Nephron (organoid): ENCODE measurements around the gene TSPAN15.

Source experiments
- H3K27ac Mint-ChIP-seq, 3 experiments: 2 replicates each; pipeline ENCODE4 v1.8.0; 2020; ENCODE audit warnings: mixed read lengths in 3 of 3, mild to moderate bottlenecking in 2 of 3, moderate library complexity in 1 of 3
- H3K27me3 Mint-ChIP-seq: 2 replicates; pipeline ENCODE4 v1.8.0; 2021; ENCODE audit warnings: low read depth, mild to moderate bottlenecking, moderate library complexity, mixed read lengths
- H3K36me3 Mint-ChIP-seq: 2 replicates; pipeline ENCODE4 v1.8.0; 2020; ENCODE audit warnings: low read depth, mixed read lengths
- H3K4me1 Mint-ChIP-seq: 2 replicates; pipeline ENCODE4 v1.8.0; 2020; ENCODE audit warnings: mixed read lengths
- H3K4me3 Mint-ChIP-seq, 3 experiments: 2 replicates each; pipeline ENCODE4 v1.8.0; 2020; ENCODE audit warnings: mild to moderate bottlenecking in 3 of 3, mixed read lengths in 3 of 3, moderate library complexity in 2 of 3
- H3K9me3 Mint-ChIP-seq: 2 replicates; pipeline ENCODE4 v1.8.0; 2020; ENCODE audit warnings: mixed read lengths
- TF ChIP-seq, protein P1 (sequence below), 3 experiments: fragments of 200-600 bp; sonication (generic); IDR thresholded peaks; one replicate each; pipeline ENCODE4 v1.5.0; 2021; ENCODE audit warnings: antibody characterized with exemption in 3 of 3; ENCODE audit not compliant: unreplicated experiment in 3 of 3

Gene TSPAN15

DNA sequence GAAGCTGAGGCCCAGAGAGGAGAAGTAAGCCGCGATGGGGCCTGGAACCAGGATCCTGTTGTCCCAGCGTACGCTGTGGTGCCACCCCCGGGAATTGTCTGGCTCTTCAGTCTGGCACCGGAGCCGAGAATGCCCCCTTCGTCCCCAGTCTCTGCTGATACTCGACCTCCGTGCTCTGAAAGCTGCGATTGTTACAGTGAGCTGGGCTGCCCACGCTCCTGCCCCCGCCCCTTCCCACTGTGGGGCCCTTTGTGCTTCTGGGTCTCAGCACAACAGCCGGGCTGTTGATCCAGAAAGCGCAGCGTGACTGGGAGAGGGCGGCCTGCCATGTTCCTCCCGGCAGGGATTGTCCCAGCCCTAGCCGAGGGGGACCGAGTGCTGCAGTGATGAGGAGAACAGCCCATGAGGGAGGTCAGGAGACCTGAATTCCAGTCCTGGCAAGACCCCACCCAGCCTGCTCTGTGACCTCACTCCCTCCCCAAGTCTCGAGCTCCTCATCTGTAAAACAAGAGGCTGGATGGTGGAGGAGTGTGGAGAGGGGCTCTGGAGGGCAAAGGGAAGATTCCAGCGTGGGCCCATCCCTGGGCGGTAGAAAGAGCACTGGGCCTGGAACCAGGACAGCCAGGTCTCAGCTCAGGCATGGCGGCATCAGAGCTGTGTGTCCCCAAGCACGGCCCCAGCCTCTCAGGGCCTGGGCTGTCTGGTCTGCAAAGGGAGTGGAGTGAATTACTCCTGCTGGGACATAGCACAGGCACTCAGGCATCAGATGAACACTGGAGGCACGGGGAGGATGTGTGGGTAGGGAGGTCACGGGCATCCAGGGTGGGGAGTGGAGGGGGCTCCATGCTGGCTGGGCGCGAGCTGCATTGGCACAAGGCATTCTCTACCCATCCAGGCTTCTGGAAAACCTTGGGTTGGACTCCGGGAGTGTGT is 43.6 kb downstream of the TSPAN15 start:
- Mint-ChIP-seq H3K4me1 (peaks cover 63% of the 10 kb centered on the region), H3K4me3 (peak overlapping the region in 1 of 3 experiments; percentile 46), H3K9me3 (no peaks in the 10 kb centered on the region), H3K27me3 (no peaks in the 10 kb centered on the region), H3K27ac (peak overlapping the region; percentile 37 to 83 (median 80)), H3K36me3 (no peaks in the 10 kb centered on the region)
- TF ChIP-seq, protein P1, sequence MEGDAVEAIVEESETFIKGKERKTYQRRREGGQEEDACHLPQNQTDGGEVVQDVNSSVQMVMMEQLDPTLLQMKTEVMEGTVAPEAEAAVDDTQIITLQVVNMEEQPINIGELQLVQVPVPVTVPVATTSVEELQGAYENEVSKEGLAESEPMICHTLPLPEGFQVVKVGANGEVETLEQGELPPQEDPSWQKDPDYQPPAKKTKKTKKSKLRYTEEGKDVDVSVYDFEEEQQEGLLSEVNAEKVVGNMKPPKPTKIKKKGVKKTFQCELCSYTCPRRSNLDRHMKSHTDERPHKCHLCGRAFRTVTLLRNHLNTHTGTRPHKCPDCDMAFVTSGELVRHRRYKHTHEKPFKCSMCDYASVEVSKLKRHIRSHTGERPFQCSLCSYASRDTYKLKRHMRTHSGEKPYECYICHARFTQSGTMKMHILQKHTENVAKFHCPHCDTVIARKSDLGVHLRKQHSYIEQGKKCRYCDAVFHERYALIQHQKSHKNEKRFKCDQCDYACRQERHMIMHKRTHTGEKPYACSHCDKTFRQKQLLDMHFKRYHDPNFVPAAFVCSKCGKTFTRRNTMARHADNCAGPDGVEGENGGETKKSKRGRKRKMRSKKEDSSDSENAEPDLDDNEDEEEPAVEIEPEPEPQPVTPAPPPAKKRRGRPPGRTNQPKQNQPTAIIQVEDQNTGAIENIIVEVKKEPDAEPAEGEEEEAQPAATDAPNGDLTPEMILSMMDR (IDR thresholded peaks at IDR 0.05; ENCODE audit: unreplicated experiment in 3 of 3) = no peak

DNA sequence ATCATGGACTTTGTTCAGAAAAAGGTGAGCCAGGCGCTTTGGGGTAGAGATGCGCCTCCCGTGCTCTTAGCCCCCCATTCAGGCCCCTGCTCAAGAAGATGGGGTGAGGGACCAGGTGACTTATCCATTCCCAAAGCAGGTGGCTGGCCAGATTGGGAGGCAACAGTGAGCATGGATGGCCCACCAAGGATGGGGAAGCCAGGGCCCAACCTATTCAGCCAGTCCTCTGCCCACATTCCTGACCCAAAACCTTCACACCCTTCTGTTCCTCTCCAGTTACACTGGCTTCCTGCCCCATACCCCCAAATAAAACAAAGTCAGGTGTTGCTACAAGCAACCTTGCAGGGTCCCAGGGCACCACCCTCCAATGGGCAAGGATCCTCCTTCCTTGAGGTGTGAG is 44.4 kb downstream of the TSPAN15 start:
- H3K9me3 Mint-ChIP-seq = no peaks in the 10 kb centered on the region
- H3K36me3 Mint-ChIP-seq = no peaks in the 10 kb centered on the region

DNA sequence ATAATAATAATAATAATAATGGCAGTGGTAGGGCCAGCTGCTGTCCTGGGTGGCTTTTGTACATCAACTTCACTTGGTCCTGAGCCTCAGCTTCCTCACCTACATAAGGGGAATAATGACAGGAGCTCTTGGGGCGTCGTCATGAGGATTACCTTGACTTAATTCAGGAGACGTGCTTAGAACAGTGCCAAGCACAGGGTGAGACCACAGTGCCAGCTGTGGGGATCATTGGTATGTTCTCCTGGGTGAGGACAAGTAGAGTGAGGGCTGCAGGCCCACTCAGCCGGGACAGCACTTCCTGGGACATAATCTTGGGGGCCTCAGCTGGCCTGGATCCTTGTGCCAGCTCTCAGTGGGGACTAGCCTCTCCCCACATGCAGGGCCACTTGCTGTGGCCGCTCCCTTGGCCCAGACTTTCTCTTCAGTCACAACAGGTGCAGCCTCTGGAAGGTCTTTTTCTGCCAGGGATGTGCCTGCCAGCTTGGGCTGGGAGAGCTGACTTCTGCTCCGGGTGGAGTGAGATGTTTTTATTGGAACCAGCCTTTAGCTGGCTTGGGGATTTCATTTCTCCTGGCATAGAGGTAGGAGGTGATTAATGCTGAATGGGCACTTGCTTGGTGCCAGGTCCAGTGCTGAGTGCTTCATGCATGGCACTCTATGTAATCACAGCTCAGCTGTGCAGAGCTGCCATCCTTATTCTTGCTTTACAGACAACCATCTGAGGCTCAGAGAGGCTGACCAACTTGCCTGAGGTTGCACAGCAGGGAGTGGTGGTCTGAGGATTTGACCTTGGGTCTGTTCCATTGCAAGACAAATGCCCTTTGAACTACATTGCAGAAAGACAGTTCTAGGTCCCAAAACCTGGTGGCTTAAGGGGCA is 45.3 kb downstream of the TSPAN15 start:
- peaks cover 62% of the 10 kb centered on the region for H3K4me1 Mint-ChIP-seq
- TF ChIP-seq, protein P1 (IDR thresholded peaks at IDR 0.05; ENCODE audit: unreplicated experiment in 3 of 3) = no peak
- H3K4me3 Mint-ChIP-seq = peak overlapping the region in 1 of 3 experiments; percentile 20
- no peaks in the 10 kb centered on the region for H3K36me3 Mint-ChIP-seq
- H3K9me3 Mint-ChIP-seq = no peaks in the 10 kb centered on the region
- peaks cover 3% of the 10 kb centered on the region for H3K27me3 Mint-ChIP-seq
- H3K27ac Mint-ChIP-seq = no peak overlapping the region

More for the DNA sequence above, 44.4 kb downstream of the TSPAN15 start:
- H3K4me1 Mint-ChIP-seq = peaks cover 63% of the 10 kb centered on the region
- peaks cover 3% of the 10 kb centered on the region for H3K27me3 Mint-ChIP-seq
- TF ChIP-seq, protein P1 (IDR thresholded peaks at IDR 0.05; ENCODE audit: unreplicated experiment in 3 of 3) = no peak
- H3K4me3 Mint-ChIP-seq = no peak overlapping the region
- H3K27ac Mint-ChIP-seq = peak overlapping the region in 1 of 3 experiments; percentile 37

DNA sequence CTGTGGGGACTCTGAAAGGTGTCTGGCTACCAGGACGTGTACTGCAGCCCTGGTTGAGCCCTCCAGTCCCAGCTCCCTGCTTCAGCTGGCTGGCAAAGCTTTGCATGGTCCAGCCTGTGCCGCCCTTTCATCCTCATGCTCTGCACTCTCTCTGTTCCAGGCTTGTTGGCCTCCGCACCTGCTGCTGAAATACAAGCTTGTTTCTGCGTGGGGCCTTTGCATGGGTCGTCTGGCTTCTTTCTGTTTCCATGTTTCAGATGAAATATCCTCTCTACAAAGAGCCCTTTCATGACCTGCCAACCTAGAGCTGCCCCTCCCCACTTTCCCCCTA is 45.9 kb downstream of the TSPAN15 start:
- Mint-ChIP-seq H3K4me3 (no peak overlapping the region), H3K27ac (no peak overlapping the region), H3K36me3 (no peaks in the 10 kb centered on the region)

DNA sequence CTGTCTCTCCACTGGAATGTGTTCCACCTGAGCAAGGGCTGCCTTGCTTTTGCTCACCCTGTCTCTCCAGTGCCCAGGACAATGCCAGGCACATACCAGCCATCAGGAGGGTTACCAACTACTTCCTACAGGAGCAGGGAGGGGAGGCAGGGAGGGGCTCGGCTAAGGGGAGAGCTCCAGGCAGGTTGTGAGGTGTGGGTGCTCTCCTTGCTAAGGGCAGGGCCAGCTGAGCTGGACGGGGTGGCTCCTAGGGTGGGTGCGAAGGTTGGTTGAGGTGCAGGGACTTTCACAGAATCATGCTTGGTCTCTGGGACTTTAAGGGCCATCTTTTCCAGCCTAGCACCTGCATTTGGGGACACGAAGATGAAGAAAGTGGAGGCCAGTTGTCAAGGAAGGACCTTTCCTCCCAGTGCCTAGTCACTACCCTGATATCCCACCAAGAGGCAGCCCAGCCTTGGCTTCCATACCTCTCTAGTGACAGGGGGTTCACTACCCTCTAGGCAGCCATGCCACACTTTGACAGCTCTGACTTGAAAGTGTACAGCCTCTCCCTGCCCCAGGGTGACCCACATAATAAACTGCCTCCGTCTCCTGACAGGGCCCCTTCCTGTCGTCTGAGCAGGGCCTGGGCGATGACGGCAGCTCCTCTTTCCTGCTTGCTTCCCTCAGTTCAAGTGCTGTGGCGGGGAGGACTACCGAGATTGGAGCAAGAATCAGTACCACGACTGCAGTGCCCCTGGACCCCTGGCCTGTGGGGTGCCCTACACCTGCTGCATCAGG is 46.5 kb downstream of the TSPAN15 start:
- Mint-ChIP-seq H3K4me3 (no peak overlapping the region), H3K27ac (peak overlapping the region in 1 of 3 experiments; percentile 62), H3K9me3 (no peaks in the 10 kb centered on the region), H3K36me3 (no peaks in the 10 kb centered on the region), H3K27me3 (peaks cover 3% of the 10 kb centered on the region), H3K4me1 (peaks cover 52% of the 10 kb centered on the region)
- TF ChIP-seq, protein P1 (IDR thresholded peaks at IDR 0.05; ENCODE audit: unreplicated experiment in 3 of 3) = no peak

More for the DNA sequence above, 45.9 kb downstream of the TSPAN15 start:
- Mint-ChIP-seq H3K4me1 (peaks cover 56% of the 10 kb centered on the region), H3K27me3 (peaks cover 3% of the 10 kb centered on the region), H3K9me3 (no peaks in the 10 kb centered on the region)
- TF ChIP-seq, protein P1 (IDR thresholded peaks at IDR 0.05; ENCODE audit: unreplicated experiment in 3 of 3) = no peak
